ENCODE results near the gene EFCAB8. TPM values are rescaled to one million over a fixed set of nuclear protein-coding genes. Genes with fewer than 3 reads are reported as not detected.
"Not testable (repeated sequence)": the region's sequence is repeated elsewhere in the genome, so short reads cannot be mapped to it uniquely, and the experiment has no call there.

EFCAB8 gene
- total RNA-seq, 1 donor from 2014 or later: 0.29 TPM

GRCh38 chr20:32849577-32849976, 9.1 kb upstream of the EFCAB8 start:
- Mint-ChIP-seq H3K27me3 (no peaks in the 10 kb centered on the region), H3K27ac (no peak overlapping the region), H3K4me3 (ENCODE audit: low read depth) (no peak overlapping the region), H3K4me1 (ENCODE audit: low read depth) (no peaks in the 10 kb centered on the region), H3K36me3 (ENCODE audit: insufficient read depth) (peaks cover 27% of the 10 kb centered on the region), H3K9me3 (ENCODE audit: low read depth) (no peaks in the 10 kb centered on the region)
- DNase-seq (ENCODE audit: low spot score, unreplicated experiment): no peak
- TF ChIP-seq CTCF (IDR thresholded peaks at IDR 0.05; ENCODE audit: unreplicated experiment): no peak

GRCh38 chr20:32855387-32855786, 3.3 kb upstream of the EFCAB8 start:
- Mint-ChIP-seq H3K36me3 (ENCODE audit: insufficient read depth) (peaks cover 12% of the 10 kb centered on the region), H3K27ac (no peak overlapping the region), H3K27me3 (no peaks in the 10 kb centered on the region), H3K4me1 (ENCODE audit: low read depth) (no peaks in the 10 kb centered on the region), H3K4me3 (ENCODE audit: low read depth) (no peak overlapping the region), H3K9me3 (ENCODE audit: low read depth) (no peaks in the 10 kb centered on the region)
- TF ChIP-seq CTCF (IDR thresholded peaks at IDR 0.05; ENCODE audit: unreplicated experiment): no peak
- no peak for DNase-seq (ENCODE audit: low spot score, unreplicated experiment)

- H3K27ac Mint-ChIP-seq: no peak overlapping the region
- DNase-seq (ENCODE audit: low spot score, unreplicated experiment): no peak
- no peak for TF ChIP-seq CTCF (IDR thresholded peaks at IDR 0.05; ENCODE audit: unreplicated experiment)
- H3K4me3 Mint-ChIP-seq (ENCODE audit: low read depth): no peak overlapping the region
- peaks cover 10% of the 10 kb centered on the region for H3K36me3 Mint-ChIP-seq (ENCODE audit: insufficient read depth)
- no peaks in the 10 kb centered on the region for H3K27me3 Mint-ChIP-seq
- H3K4me1 Mint-ChIP-seq (ENCODE audit: low read depth): no peaks in the 10 kb centered on the region
- H3K9me3 Mint-ChIP-seq (ENCODE audit: low read depth): no peaks in the 10 kb centered on the region
These were observed 534 bp upstream of the EFCAB8 start for GRCh38 chr20:32858189-32858588.

GRCh38 chr20:32861446-32861845, 2.7 kb downstream of the EFCAB8 start:
- Mint-ChIP-seq H3K27me3 (no peaks in the 10 kb centered on the region), H3K4me1 (ENCODE audit: low read depth) (no peaks in the 10 kb centered on the region), H3K36me3 (ENCODE audit: insufficient read depth) (peaks cover 5% of the 10 kb centered on the region), H3K27ac (no peak overlapping the region), H3K9me3 (ENCODE audit: low read depth) (no peaks in the 10 kb centered on the region), H3K4me3 (ENCODE audit: low read depth) (no peak overlapping the region)
- TF ChIP-seq CTCF (IDR thresholded peaks at IDR 0.05; ENCODE audit: unreplicated experiment): no peak
- no peak for DNase-seq (ENCODE audit: low spot score, unreplicated experiment)

- Mint-ChIP-seq H3K36me3 (ENCODE audit: insufficient read depth) (no peaks in the 10 kb centered on the region), H3K27me3 (no peaks in the 10 kb centered on the region), H3K9me3 (ENCODE audit: low read depth) (no peaks in the 10 kb centered on the region), H3K4me1 (ENCODE audit: low read depth) (no peaks in the 10 kb centered on the region), H3K27ac (no peak overlapping the region), H3K4me3 (ENCODE audit: low read depth) (no peak overlapping the region)
- no peak for DNase-seq (ENCODE audit: low spot score, unreplicated experiment)
- TF ChIP-seq CTCF (IDR thresholded peaks at IDR 0.05; ENCODE audit: unreplicated experiment): no peak
These were observed 10.8 kb downstream of the EFCAB8 start for GRCh38 chr20:32869562-32869961.

GRCh38 chr20:32870526-32870925, 11.8 kb downstream of the EFCAB8 start:
- not testable (repeated sequence) for H3K4me3 Mint-ChIP-seq (ENCODE audit: low read depth); H3K4me1 Mint-ChIP-seq (ENCODE audit: low read depth); H3K9me3 Mint-ChIP-seq (ENCODE audit: low read depth); H3K27ac Mint-ChIP-seq; DNase-seq (ENCODE audit: low spot score, unreplicated experiment); H3K36me3 Mint-ChIP-seq (ENCODE audit: insufficient read depth); H3K27me3 Mint-ChIP-seq
